8988T (cell line): ENCODE data around the gene CEP72.
"Not testable (repeated sequence)": the region's sequence is repeated elsewhere in the genome, so short reads cannot be mapped to it uniquely, and the experiment has no call there.

Experiments
- DNase-seq: peaks from one replicate; pipeline ENCODE4 v3.0.0; 2011

CEP72 gene

GRCh38 chr5:673831-674629 lies 61.9 kb downstream of the CEP72 start:
- DNase-seq = peak; percentile 76

- DNase-seq = peak; percentile 86
Measured at GRCh38 chr5:674630-675011, 62.5 kb downstream of the CEP72 start.

GRCh38 chr5:675111-675870 lies 63.2 kb downstream of the CEP72 start:
- no peak for DNase-seq

- DNase-seq = peak; percentile 80
Measured at GRCh38 chr5:675871-676698, 63.9 kb downstream of the CEP72 start.

- DNase-seq = peak; percentile 52
Measured at GRCh38 chr5:676699-677076, 64.5 kb downstream of the CEP72 start.

- peak; percentile 63 for DNase-seq
Measured at GRCh38 chr5:677131-678101, 65.3 kb downstream of the CEP72 start.

- not testable (repeated sequence) for DNase-seq
Measured at GRCh38 chr5:678521-678920, 66.4 kb downstream of the CEP72 start.

GRCh38 chr5:679166-679895 lies 67.2 kb downstream of the CEP72 start:
- not testable (repeated sequence) for DNase-seq

- not testable (repeated sequence) for DNase-seq
Measured at GRCh38 chr5:680118-680795, 68.1 kb downstream of the CEP72 start.

- DNase-seq = not testable (repeated sequence)
Measured at GRCh38 chr5:680836-681235, 68.7 kb downstream of the CEP72 start.

- DNase-seq = not testable (repeated sequence)
Measured at GRCh38 chr5:681317-682191, 69.4 kb downstream of the CEP72 start.

GRCh38 chr5:682216-682615 lies 70.1 kb downstream of the CEP72 start:
- DNase-seq = not testable (repeated sequence)

GRCh38 chr5:682651-683358 lies 70.7 kb downstream of the CEP72 start:
- not testable (repeated sequence) for DNase-seq

GRCh38 chr5:683551-684481 lies 71.7 kb downstream of the CEP72 start:
- DNase-seq = peak; percentile 13

GRCh38 chr5:684751-685216 lies 72.6 kb downstream of the CEP72 start:
- DNase-seq = peak; percentile 32

- peak; percentile 20 for DNase-seq
Measured at GRCh38 chr5:685262-686171, 73.4 kb downstream of the CEP72 start.

- DNase-seq = not testable (repeated sequence)
Measured at GRCh38 chr5:686172-686523, 74.0 kb downstream of the CEP72 start.
